ENCODE data around the gene AHNAK2. TPM values are rescaled to one million over a fixed set of nuclear protein-coding genes. Genes with fewer than 3 reads are reported as not detected.
"Not testable (repeated sequence)": the region's sequence is repeated elsewhere in the genome, so short reads cannot be mapped to it uniquely, and the experiment has no call there.

The AHNAK2 gene
- total RNA-seq, 1 donor from 2014 or later = 26.9 TPM

DNA sequence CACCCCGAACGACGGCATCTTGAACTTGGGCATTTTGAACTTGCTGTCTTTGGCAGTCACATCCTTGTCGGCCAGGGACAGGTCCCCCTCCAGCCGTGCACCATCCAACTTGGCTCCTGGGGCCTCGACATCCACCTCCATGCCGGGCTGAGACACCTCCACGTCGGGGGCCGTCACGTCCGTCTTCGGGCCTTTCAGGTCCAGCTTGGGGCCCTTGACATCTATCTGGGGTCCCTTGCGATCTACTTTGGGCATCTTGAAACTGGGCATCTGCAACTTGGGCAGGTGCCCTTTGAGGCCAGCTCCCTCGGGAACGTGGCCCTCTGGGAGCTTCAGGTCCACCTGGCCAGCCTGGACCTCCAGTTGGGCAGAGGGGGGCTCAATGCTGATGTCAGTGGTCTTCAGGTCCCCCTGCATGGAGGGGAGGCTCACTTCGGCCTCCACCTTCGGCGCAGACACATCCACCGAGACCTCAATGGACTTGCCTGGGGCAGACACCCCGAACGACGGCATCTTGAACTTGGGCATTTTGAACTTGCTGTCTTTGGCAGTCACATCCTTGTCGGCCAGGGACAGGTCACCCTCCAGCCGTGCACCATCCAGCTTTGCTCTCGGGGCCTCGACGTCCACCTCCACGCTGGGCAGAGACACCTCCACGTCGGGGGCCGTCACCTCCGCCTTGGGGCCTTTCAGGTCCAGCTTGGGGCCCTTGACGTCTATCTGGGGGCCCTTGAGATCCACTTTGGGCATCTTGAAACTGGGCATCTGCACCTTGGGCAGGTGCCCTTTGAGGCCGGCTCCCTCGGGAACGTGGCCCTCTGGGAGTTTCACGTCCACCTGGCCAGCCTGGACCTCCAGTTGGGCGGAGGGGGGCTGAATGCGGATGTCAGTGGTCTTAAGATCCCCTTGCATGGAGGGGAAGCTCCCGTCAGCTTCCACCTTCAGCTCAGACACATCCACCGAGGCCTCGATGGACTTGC, 31.9 kb downstream of the AHNAK2 start:
- H3K27me3 Mint-ChIP-seq (ENCODE audit: unreplicated experiment); H3K4me3 Mint-ChIP-seq (ENCODE audit: unreplicated experiment); H3K9me3 Mint-ChIP-seq (ENCODE audit: unreplicated experiment); H3K4me1 Mint-ChIP-seq (ENCODE audit: unreplicated experiment); H3K36me3 Mint-ChIP-seq (ENCODE audit: low read depth, unreplicated experiment); DNase-seq (ENCODE audit: low spot score); H3K27ac Mint-ChIP-seq (ENCODE audit: unreplicated experiment): not testable (repeated sequence)

DNA sequence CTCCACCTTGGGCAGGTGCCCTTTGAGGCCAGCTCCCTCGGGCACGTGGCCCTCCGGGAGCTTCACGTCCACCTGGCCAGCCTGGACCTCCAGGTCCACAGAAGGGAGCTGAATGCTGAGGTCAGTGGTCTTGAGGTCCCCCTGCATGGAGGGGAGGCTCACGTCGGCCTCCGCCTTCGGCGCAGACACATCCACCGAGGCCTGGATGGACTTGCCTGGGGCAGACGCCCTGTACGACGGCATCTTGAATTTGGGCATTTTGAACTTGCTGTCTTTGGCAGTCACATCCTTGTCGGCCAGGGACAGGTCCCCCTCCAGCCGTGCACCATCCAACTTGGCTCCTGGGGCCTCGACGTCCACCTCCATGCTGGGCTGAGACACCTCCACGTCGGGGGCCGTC, 32.9 kb downstream of the AHNAK2 start:
- H3K4me3 Mint-ChIP-seq (ENCODE audit: unreplicated experiment); H3K9me3 Mint-ChIP-seq (ENCODE audit: unreplicated experiment); DNase-seq (ENCODE audit: low spot score); H3K27ac Mint-ChIP-seq (ENCODE audit: unreplicated experiment); H3K4me1 Mint-ChIP-seq (ENCODE audit: unreplicated experiment); H3K27me3 Mint-ChIP-seq (ENCODE audit: unreplicated experiment): not testable (repeated sequence)
- H3K36me3 Mint-ChIP-seq (ENCODE audit: low read depth, unreplicated experiment) = peaks cover 10% of the 10 kb centered on the region

DNA sequence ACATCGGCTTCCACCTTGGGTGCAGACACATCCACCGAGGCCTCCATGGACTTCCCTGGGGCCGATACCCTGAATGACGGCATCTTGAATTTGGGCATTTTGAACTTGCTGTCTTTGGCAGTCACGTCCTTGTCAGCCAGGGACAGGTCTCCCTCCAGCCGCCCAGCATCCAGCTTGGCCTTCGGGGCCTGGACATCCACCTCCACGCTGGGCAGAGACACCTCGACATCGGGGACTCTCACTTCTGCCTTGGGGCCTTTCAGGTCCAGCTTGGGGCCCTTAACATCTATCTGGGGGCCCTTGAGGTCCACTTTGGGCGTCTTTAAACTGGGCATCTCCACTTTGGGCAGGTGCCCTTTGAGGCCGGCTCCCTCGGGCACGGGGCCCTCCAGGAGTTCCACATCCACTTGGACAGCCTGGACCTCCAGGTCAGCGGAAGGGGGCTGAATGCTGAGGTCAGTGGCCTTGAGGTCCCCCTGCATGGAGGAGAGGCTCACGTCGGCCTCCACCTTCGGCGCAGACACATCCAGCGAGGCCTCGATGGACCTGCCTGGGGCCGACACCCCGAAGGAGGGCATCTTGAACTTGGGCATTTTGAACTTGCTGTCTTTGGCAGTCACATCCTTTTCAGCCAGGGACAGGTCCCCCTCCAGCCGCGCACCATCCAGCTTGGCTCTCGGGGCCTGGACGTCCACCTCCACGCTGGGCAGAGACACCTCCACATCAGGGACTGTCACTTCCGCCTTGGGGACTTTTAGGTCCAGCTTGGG, 33.6 kb downstream of the AHNAK2 start:
- H3K27me3 Mint-ChIP-seq (ENCODE audit: unreplicated experiment); DNase-seq (ENCODE audit: low spot score); H3K4me1 Mint-ChIP-seq (ENCODE audit: unreplicated experiment); H3K27ac Mint-ChIP-seq (ENCODE audit: unreplicated experiment); H3K4me3 Mint-ChIP-seq (ENCODE audit: unreplicated experiment); H3K9me3 Mint-ChIP-seq (ENCODE audit: unreplicated experiment): not testable (repeated sequence)
- peaks cover 10% of the 10 kb centered on the region for H3K36me3 Mint-ChIP-seq (ENCODE audit: low read depth, unreplicated experiment)

DNA sequence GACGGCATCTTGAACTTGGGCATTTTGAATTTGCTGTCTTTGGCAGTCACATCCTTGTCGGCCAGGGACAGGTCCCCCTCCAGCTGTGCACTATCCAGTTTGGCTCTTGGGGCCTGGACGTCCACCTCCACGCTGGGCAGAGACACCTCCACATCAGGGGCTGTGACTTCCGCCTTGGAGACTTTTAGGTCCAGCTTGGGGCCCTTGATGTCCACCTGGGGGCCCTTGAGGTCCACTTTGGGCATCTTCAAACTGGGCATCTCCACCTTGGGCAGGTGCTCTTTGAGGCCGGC, 34.2 kb downstream of the AHNAK2 start:
- H3K36me3 Mint-ChIP-seq (ENCODE audit: low read depth, unreplicated experiment) = peaks cover 10% of the 10 kb centered on the region
- not testable (repeated sequence) for H3K27me3 Mint-ChIP-seq (ENCODE audit: unreplicated experiment); H3K27ac Mint-ChIP-seq (ENCODE audit: unreplicated experiment); H3K4me1 Mint-ChIP-seq (ENCODE audit: unreplicated experiment); DNase-seq (ENCODE audit: low spot score); H3K4me3 Mint-ChIP-seq (ENCODE audit: unreplicated experiment); H3K9me3 Mint-ChIP-seq (ENCODE audit: unreplicated experiment)

DNA sequence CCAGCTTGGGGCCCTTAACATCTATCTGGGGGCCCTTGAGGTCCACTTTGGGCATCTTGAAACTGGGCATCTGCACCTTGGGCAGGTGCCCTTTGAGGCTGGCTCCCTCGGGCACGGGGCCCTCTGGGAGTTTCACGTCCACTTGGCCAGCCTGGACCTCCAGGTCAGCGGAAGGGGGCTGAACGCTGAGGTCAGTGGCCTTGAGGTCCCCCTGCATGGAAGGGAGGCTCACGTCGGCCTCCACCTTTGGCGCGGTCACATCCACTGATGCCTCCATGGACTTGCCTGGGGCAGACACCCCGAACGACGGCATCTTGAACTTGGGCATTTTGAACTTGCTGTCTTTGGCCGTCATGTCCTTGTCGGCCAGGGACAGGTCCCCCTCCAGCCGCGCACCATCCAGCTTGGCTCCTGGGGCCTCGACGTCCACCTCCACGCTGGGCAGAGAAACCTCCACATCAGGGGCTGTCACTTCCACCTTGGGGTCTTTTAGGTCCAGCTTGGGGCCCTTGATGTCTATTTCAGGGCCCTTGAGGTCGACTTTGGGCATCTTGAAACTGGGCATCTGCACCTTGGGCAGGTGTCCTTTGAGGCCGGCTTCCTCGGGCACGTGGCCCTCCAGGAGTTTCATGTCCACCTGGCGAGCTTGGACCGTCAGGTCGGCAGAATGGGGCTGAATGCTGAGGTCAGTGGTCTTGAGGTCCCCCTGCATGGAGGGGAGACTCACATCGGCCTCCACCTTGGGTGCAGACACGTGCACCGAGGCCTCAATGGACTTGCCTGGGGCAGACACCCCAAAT, 34.8 kb downstream of the AHNAK2 start:
- not testable (repeated sequence) for H3K4me1 Mint-ChIP-seq (ENCODE audit: unreplicated experiment); H3K4me3 Mint-ChIP-seq (ENCODE audit: unreplicated experiment); H3K9me3 Mint-ChIP-seq (ENCODE audit: unreplicated experiment); H3K27ac Mint-ChIP-seq (ENCODE audit: unreplicated experiment); DNase-seq (ENCODE audit: low spot score); H3K27me3 Mint-ChIP-seq (ENCODE audit: unreplicated experiment)
- H3K36me3 Mint-ChIP-seq (ENCODE audit: low read depth, unreplicated experiment) = peaks cover 11% of the 10 kb centered on the region

DNA sequence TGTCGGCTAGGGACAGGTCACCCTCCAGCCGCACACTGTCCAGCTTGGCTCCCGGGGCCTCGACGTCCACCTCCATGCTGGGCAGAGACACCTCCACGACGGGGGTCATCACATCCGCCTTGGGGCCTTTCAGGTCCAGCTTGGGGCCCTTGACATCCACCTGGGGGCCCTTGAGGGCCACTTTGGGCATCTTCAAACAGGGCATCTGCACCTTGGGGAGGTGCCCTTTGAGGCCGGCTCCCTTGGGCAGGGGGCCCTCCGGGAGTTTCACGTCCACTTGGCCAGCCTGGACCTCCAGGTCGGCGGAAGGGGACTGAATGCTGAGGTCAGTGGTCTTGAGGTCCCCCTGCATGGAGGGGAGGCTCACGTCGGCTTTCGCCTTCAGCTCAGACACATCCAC, 35.6 kb downstream of the AHNAK2 start:
- DNase-seq (ENCODE audit: low spot score) = no peak
- Mint-ChIP-seq H3K27ac (ENCODE audit: unreplicated experiment) (no peak overlapping the region), H3K9me3 (ENCODE audit: unreplicated experiment) (no peaks in the 10 kb centered on the region), H3K27me3 (ENCODE audit: unreplicated experiment) (peaks cover 10% of the 10 kb centered on the region), H3K4me1 (ENCODE audit: unreplicated experiment) (peaks cover 4% of the 10 kb centered on the region), H3K36me3 (ENCODE audit: low read depth, unreplicated experiment) (peaks cover 19% of the 10 kb centered on the region), H3K4me3 (ENCODE audit: unreplicated experiment) (peak overlapping the region; percentile 59)
- TF ChIP-seq, protein P1, sequence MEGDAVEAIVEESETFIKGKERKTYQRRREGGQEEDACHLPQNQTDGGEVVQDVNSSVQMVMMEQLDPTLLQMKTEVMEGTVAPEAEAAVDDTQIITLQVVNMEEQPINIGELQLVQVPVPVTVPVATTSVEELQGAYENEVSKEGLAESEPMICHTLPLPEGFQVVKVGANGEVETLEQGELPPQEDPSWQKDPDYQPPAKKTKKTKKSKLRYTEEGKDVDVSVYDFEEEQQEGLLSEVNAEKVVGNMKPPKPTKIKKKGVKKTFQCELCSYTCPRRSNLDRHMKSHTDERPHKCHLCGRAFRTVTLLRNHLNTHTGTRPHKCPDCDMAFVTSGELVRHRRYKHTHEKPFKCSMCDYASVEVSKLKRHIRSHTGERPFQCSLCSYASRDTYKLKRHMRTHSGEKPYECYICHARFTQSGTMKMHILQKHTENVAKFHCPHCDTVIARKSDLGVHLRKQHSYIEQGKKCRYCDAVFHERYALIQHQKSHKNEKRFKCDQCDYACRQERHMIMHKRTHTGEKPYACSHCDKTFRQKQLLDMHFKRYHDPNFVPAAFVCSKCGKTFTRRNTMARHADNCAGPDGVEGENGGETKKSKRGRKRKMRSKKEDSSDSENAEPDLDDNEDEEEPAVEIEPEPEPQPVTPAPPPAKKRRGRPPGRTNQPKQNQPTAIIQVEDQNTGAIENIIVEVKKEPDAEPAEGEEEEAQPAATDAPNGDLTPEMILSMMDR (IDR thresholded peaks at IDR 0.05; ENCODE audit: unreplicated experiment) = no peak

All from endothelial cell (in vitro differentiated cells).